GM12878 (cell line): ENCODE results near the gene ARFGAP3. TPM values are rescaled to one million over a fixed set of nuclear protein-coding genes. Genes with fewer than 3 reads are reported as not detected.

ENCODE experiments used
- ATAC-seq: fragments of 200-7000 bp; cut with Tn5 transposase; 3 replicates; pipeline ENCODE4 v1.9.1; 2020; ENCODE audit warnings: mild to moderate bottlenecking, moderate library complexity
- BruUV-seq: library from RNA; stranded (reverse); fragments of 400-500 nt; replicated peaks from 2 replicates; lab custom pipeline; 2021; lab: Mats Ljungman, UMichigan
- CTCF ChIA-PET: fragments of 300-600 bp; sonication (Branson Sonifier 250); formaldehyde crosslinking; extraction: SDS; loops from one replicate; lab custom pipeline; 2021; ENCODE audit warnings: inconsistent platforms; lab: Yijun Ruan, JAX
- POLR2A ChIA-PET: fragments of 350-600 bp; formaldehyde crosslinking; extraction: SDS; loops from one replicate; lab custom pipeline; 2021; ENCODE audit warnings: inconsistent platforms; lab: Charles Lee
- RAD21 ChIA-PET: fragments of 300-600 bp; sonication (Branson Sonifier 250); formaldehyde crosslinking; loops from one replicate; lab custom pipeline; 2023; ENCODE audit warnings: antibody characterized with exemption; ENCODE audit not compliant: unreplicated experiment; lab: Charles Lee
- SMC1A ChIA-PET: fragments of 300-600 bp; sonication (Branson Sonifier 250); formaldehyde crosslinking; loops from one replicate; lab custom pipeline; 2023; ENCODE audit not compliant: unreplicated experiment, uncharacterized antibody; lab: Charles Lee
- DNase-seq: peaks from one replicate; pipeline ENCODE4 v3.0.0-alpha.2; 2011; ENCODE audit warnings: low read depth, low spot score
- FAIRE-seq: peaks from 3 replicates; lab custom pipeline; 2011; peaks lifted over from hg19 to GRCh38; lab: Jason Lieb, UNC
- H2AFZ ChIP-seq: 2 replicates; pipeline ENCODE4 v1.6.0; 2011; ENCODE audit warnings: low read depth, low read length, control low read depth; ENCODE audit not compliant: control insufficient read depth
- H3K27ac ChIP-seq: 2 replicates; pipeline ENCODE4 v1.5.1; 2011; ENCODE audit warnings: control low read depth; ENCODE audit not compliant: control insufficient read depth, insufficient read depth
- H3K27me3 ChIP-seq, 2 experiments: replicated peaks in 1 of 2; 2 replicates each; pipeline versions ENCODE4 v1.6.0 to v1.6.1; 2011; ENCODE audit warnings: low read length in 1 of 2; ENCODE audit not compliant: control insufficient read depth in 2 of 2, insufficient read depth in 2 of 2
- H3K36me3 ChIP-seq, 2 experiments: 2 replicates each; pipeline ENCODE4 v1.5.1; 2011; ENCODE audit warnings: low read length in 1 of 2; ENCODE audit not compliant: control insufficient read depth in 2 of 2, insufficient read depth in 2 of 2
- H3K4me1 ChIP-seq: 2 replicates; pipeline ENCODE4 v1.6.1; 2011; ENCODE audit warnings: mild to moderate bottlenecking, low read length, moderate library complexity, mixed read lengths; ENCODE audit not compliant: control insufficient read depth, insufficient read depth
- H3K4me2 ChIP-seq: 2 replicates; pipeline ENCODE4 v1.6.0; 2011; ENCODE audit warnings: control low read depth; ENCODE audit not compliant: control insufficient read depth, insufficient read depth
- H3K4me3 ChIP-seq: fragments of 200-600 bp; sonication (generic); 2 replicates; pipeline ENCODE4 v1.5.1; 2016
- H3K79me2 ChIP-seq: 2 replicates; pipeline ENCODE4 v1.6.0; 2011; ENCODE audit warnings: low read length; ENCODE audit not compliant: control insufficient read depth, insufficient read depth
- H3K9ac ChIP-seq: 2 replicates; pipeline ENCODE4 v1.8.0; 2011; ENCODE audit warnings: low read length, control low read depth, mixed read lengths; ENCODE audit not compliant: control insufficient read depth, insufficient read depth
- H3K9me3 ChIP-seq: replicated peaks from 3 replicates; pipeline ENCODE4 v1.5.1; 2011; ENCODE audit warnings: mild to moderate bottlenecking, low read length; ENCODE audit not compliant: control insufficient read depth, insufficient read depth
- H4K20me1 ChIP-seq: 2 replicates; pipeline ENCODE4 v1.6.0; 2011; ENCODE audit not compliant: control insufficient read depth, insufficient read depth
- BHLHE40 ChIP-seq, 2 experiments: fragments of 450-650 bp in 1 of 2; IDR thresholded peaks; 2 replicates each; pipeline ENCODE4 v1.6.1; 2011 to 2017; ENCODE audit warnings: low read depth in 2 of 2, borderline replicate concordance in 1 of 2, improper control_type of control experiment in 1 of 2, low read length in 1 of 2, mild to moderate bottlenecking in 1 of 2
- CHD4 ChIP-seq: fragments of 200-600 bp; sonication (generic); IDR thresholded peaks from 2 replicates; pipeline ENCODE4 v1.6.1; 2016; ENCODE audit warnings: mild to moderate bottlenecking
- FOXM1 ChIP-seq: IDR thresholded peaks from 2 replicates; pipeline ENCODE4 v1.6.1; 2012; ENCODE audit warnings: low read depth, mild to moderate bottlenecking, inconsistent platforms, low read length, moderate library complexity
- HCFC1 ChIP-seq: fragments of 150-350 bp; IDR thresholded peaks from 2 replicates; pipeline ENCODE4 v1.6.1; 2014; ENCODE audit warnings: low read length
- HDAC6 ChIP-seq: fragments of 200-600 bp; sonication (generic); IDR thresholded peaks from one replicate; pipeline ENCODE4 v1.8.0; 2017; ENCODE audit warnings: antibody characterized with exemption; ENCODE audit not compliant: unreplicated experiment
- MAX ChIP-seq: IDR thresholded peaks from 2 replicates; pipeline ENCODE4 v1.6.1; 2012; ENCODE audit warnings: low read depth, low read length, improper control_type of control experiment
- MXI1 ChIP-seq: fragments of 150-350 bp; IDR thresholded peaks from 2 replicates; pipeline ENCODE4 v1.6.1; 2011; ENCODE audit warnings: low read depth, mild to moderate bottlenecking, inconsistent platforms, low read length, improper control_type of control experiment
- POLR2AphosphoS2 ChIP-seq: IDR thresholded peaks from 2 replicates; pipeline ENCODE4 v1.6.1; 2011; ENCODE audit warnings: low read depth, mild to moderate bottlenecking, low read length, improper control_type of control experiment, moderate library complexity
- PRDM15 ChIP-seq: fragments of 450-650 bp; formaldehyde crosslinking; IDR thresholded peaks from 2 replicates; pipeline ENCODE4 v1.4.0; 2020; ENCODE audit warnings: mild to moderate bottlenecking, moderate library complexity
- RAD21 ChIP-seq: IDR thresholded peaks from 2 replicates; pipeline ENCODE4 v1.6.1; 2011; ENCODE audit warnings: mild to moderate bottlenecking, low read depth, low read length, moderate library complexity; ENCODE audit not compliant: insufficient read depth
- WGBS: methylation state at CpG from one replicate; pipeline ENCODE4 v1.1.6; 2016; ENCODE audit warnings: low lambda C conversion rate; ENCODE audit not compliant: insufficient replicate concordance, insufficient coverage; ENCODE audit errors: missing lambda C conversion rate; 5-methylcytosine and 5-hydroxymethylcytosine counted together
- in situ Hi-C: fragments of 300-500 bp; cut with MboI; formaldehyde crosslinking; loops from 9 replicates; pipeline ENCODE4 v1.14.3; 2018; ENCODE audit warnings: mixed read lengths
- intact Hi-C: fragments of 100-400 bp; cut with micrococcal nuclease; formaldehyde crosslinking; loops from one replicate; pipeline ENCODE4 v1.14.2; 2022; ENCODE audit not compliant: unreplicated experiment
- polyA plus RNA-seq, 11 experiments: library from polyadenylated mRNA; depleted of rRNA in 4 of 11; unstranded in 6 of 11; stranded (reverse) in 5 of 11; fragments of >200 nt; fragmentation: Nextera tagmentation in 4 of 11; fragmentation: Illumina TruSeq in 1 of 11; extraction: Ambion mirVana in 4 of 11; extraction: Trizol in 1 of 11; gene quantifications; 1 replicate in 1 of 11; 2 replicates in 10 of 11; pipeline versions ENCODE4 v1.2.1 to v1.2.3, GENCODE V29; 2011 to 2016; ENCODE audit warnings: inconsistent platforms in 2 of 11, missing spikeins in 2 of 11, low read depth in 1 of 11
- total RNA-seq, 4 experiments: library from RNA; depleted of rRNA in 3 of 4; stranded (reverse); fragments of >200 nt in 3 of 4; fragmentation: Illumina TruSeq in 1 of 4; extraction: Trizol in 1 of 4; gene quantifications; 2 replicates each; pipeline versions ENCODE4 v1.2.1 to v1.2.3, GENCODE V29; 2013 to 2021
- TF ChIP-seq, protein P1 (sequence below): fragments of 150-350 bp; IDR thresholded peaks from 2 replicates; pipeline ENCODE4 v1.6.1; 2014; ENCODE audit warnings: mild to moderate bottlenecking, low read depth, low read length

ARFGAP3 gene
- total and polyA plus RNA-seq, 10 of the 15 experiments (the other 5 are each of a cell fraction or from before 2014, with no cell fraction given), result 29.7 to 50.8 (median 39.5) TPM

- Histone ChIP-seq H3K36me3 (peaks cover 0 to 4% of the 10 kb centered on the region in 2 experiments; a peak in 2 of 4 replicates), H3K4me3 (no peak overlapping the region), H3K4me2 (no peak overlapping the region), H4K20me1 (no peaks in the 10 kb centered on the region), H3K4me1 (no peaks in the 10 kb centered on the region), H3K79me2 (no peaks in the 10 kb centered on the region), H2AFZ (no peak overlapping the region), H3K27ac (no peak overlapping the region), H3K27me3 (no peaks in the 10 kb centered on the region), H3K9ac (no peak overlapping the region), H3K9me3 (no peaks in the 10 kb centered on the region)
- ChIA-PET SMC1A (no interaction called here), POLR2A (no interaction called here), RAD21 (interaction anchor here (0.6 kb wide), 1 partner anchor 75 kb away, joined by 3 read pairs; no protein-coding TSS in a partner anchor), CTCF (no interaction called here)
- in situ Hi-C loops (no loop called here), intact Hi-C loops (no loop called here)
- WGBS, result 90% methylated on average over 13 of the region's 13 CpGs
- BruUV-seq, result no TSS peak
- DNase-seq (no peak), ATAC-seq (no peak), FAIRE-seq (no peak)
- TF ChIP-seq MAX (no peak), HCFC1 (no peak), HDAC6 (no peak), MXI1 (no peak)
Observed at GRCh38 chr22:42792453-42792908, 64.6 kb downstream of the ARFGAP3 start.

DNA sequence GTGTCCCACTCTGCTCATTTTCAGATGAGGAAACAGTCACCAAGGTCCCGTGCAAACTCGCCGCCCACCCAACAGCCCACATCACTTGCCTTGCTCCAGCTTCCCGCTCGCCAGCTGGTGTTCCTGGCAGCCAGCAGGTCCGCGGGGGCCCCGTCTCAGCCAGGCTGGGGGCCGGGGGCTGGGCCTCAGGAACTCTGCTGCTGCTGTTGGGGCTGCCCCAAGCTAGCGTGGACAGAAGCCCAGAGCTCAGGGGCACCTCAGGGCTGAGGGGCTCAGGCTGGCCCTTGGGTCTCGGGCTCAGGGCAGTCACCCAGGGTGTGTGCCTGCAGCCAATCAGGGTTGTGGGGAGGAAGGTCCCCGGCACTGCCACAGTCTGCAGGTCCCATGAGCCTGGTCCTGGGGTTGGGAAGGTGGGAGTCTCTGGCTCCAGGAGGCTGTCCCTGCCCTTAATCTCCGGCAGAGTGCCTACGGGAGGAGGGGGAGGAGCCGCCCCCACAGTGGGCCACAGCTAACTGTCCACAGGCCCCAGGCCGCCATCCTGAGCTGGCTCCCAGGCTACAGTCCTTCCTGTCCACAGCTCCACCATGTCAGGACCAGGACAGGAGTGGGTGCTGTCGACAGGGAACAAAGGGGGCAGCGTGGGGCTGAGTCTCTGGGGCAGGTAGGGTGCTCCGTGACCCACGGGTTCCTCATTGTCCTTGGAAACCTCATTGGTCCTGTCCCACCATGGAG is 65.2 kb downstream of the ARFGAP3 start:
- H3K36me3 ChIP-seq, result peaks cover 0 to 4% of the 10 kb centered on the region in 2 experiments; a peak in 2 of 4 replicates
- no TSS peak for BruUV-seq
- ATAC-seq (no peak), FAIRE-seq (no peak), DNase-seq (no peak)
- intact Hi-C loops, result no loop called here
- H3K27me3 ChIP-seq, result no peaks in the 10 kb centered on the region
- H3K4me3 ChIP-seq, result no peak overlapping the region
- ChIA-PET SMC1A (no interaction called here), CTCF (no interaction called here), POLR2A (no interaction called here), RAD21 (no interaction called here)
- H4K20me1 ChIP-seq, result no peaks in the 10 kb centered on the region
- no peak overlapping the region for H3K27ac ChIP-seq
- H3K4me2 ChIP-seq, result no peak overlapping the region
- WGBS, result 77% methylated on average over 20 of the region's 20 CpGs
- in situ Hi-C loops, result no loop called here
- no peaks in the 10 kb centered on the region for H3K9me3 ChIP-seq
- H3K79me2 ChIP-seq, result no peaks in the 10 kb centered on the region
- H3K9ac ChIP-seq, result no peak overlapping the region
- no peaks in the 10 kb centered on the region; the same call in 1 of the 2 replicates for H3K4me1 ChIP-seq
- H2AFZ ChIP-seq, result no peak overlapping the region
- TF ChIP-seq CHD4 (no peak), FOXM1 (no peak), RAD21 (no peak), POLR2AphosphoS2 (no peak), BHLHE40 (IDR thresholded peaks at IDR 0.05; ENCODE audit: borderline replicate concordance in 1 of 2, low read depth in 2 of 2, low read length in 1 of 2) (no peak), PRDM15 (CRISPR knock-in tag) (no peak)
- TF ChIP-seq, protein P1, sequence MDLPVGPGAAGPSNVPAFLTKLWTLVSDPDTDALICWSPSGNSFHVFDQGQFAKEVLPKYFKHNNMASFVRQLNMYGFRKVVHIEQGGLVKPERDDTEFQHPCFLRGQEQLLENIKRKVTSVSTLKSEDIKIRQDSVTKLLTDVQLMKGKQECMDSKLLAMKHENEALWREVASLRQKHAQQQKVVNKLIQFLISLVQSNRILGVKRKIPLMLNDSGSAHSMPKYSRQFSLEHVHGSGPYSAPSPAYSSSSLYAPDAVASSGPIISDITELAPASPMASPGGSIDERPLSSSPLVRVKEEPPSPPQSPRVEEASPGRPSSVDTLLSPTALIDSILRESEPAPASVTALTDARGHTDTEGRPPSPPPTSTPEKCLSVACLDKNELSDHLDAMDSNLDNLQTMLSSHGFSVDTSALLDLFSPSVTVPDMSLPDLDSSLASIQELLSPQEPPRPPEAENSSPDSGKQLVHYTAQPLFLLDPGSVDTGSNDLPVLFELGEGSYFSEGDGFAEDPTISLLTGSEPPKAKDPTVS, result no peak
